ENCODE data around the gene SPI1.

SPI1 gene

DNA sequence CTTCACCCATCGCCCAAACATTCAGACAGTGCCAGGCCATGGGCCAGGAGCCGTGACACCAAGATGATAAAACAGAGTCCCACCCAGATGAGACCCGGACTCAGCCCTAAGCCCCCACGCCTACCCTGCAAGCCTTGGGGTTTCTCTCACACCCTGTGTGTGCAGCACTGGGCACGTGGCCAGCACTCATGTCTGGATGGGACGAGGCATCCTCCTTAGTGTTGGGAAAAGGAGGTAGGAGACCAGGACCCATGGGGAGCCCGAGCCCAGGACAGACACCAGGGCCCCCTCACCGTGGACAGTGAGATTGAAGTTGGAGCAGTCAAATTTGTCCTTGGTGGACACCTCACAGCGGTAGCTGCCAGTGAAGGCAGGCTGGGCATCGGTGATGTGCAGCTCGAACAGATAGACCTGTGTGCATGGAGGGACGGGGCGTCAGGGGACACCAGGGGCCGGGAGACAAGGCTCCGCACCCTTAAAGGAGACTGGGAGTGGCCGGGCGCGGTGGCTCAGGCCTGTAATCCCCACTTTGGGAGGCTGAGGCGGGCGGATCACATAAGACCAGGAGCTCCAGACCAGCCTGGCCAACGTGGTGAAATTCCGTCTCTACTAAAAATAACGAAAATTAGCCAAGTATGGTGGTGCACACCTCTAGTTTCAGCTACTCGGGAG is 30.1 kb downstream of the SPI1 start:
- Histone ChIP-seq H3K4me3 (ENCODE audit: low read depth in 1 of 2, low read length in 1 of 2) (no peak overlapping the region), H3K9me3 (no peaks in the 10 kb centered on the region), H3K4me1 (ENCODE audit: control insufficient read depth in 1 of 2, insufficient read depth in 1 of 2, low read depth in 1 of 2, low read length in 1 of 2) (peaks cover 0 to 4% of the 10 kb centered on the region in 2 experiments), H3K27me3 (no peaks in the 10 kb centered on the region), H3K27ac (no peak overlapping the region), H3K36me3 (peaks cover 92% of the 10 kb centered on the region)
- TF ChIP-seq, protein P1, sequence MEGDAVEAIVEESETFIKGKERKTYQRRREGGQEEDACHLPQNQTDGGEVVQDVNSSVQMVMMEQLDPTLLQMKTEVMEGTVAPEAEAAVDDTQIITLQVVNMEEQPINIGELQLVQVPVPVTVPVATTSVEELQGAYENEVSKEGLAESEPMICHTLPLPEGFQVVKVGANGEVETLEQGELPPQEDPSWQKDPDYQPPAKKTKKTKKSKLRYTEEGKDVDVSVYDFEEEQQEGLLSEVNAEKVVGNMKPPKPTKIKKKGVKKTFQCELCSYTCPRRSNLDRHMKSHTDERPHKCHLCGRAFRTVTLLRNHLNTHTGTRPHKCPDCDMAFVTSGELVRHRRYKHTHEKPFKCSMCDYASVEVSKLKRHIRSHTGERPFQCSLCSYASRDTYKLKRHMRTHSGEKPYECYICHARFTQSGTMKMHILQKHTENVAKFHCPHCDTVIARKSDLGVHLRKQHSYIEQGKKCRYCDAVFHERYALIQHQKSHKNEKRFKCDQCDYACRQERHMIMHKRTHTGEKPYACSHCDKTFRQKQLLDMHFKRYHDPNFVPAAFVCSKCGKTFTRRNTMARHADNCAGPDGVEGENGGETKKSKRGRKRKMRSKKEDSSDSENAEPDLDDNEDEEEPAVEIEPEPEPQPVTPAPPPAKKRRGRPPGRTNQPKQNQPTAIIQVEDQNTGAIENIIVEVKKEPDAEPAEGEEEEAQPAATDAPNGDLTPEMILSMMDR (IDR thresholded peaks at IDR 0.05): no peak

DNA sequence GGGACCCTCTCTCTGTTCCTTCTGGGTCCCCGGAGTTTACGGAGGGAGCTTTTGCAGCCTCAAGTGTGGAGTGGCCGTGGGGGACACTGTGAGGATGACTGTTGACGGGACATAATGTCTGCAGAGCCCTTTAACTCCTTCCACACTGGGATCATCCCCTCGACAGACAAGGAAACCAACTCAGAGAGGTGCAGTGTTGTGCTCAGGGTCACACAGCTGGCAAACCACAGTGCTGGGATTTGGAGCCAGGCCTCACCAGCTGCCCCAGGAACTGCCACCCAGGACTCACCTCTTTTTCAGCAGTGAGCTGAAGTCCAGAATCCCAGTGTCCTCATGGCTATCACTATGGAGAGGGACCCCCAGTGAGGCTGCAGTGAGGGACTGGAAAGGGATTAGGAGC is 31.2 kb downstream of the SPI1 start:
- Histone ChIP-seq H3K9me3 (no peaks in the 10 kb centered on the region), H3K4me3 (ENCODE audit: low read depth in 1 of 2, low read length in 1 of 2) (no peak overlapping the region), H3K4me1 (ENCODE audit: control insufficient read depth in 1 of 2, insufficient read depth in 1 of 2, low read depth in 1 of 2, low read length in 1 of 2) (peaks cover 0 to 4% of the 10 kb centered on the region in 2 experiments), H3K27me3 (no peaks in the 10 kb centered on the region), H3K27ac (no peak overlapping the region), H3K36me3 (peaks cover 92% of the 10 kb centered on the region)
- TF ChIP-seq, protein P1 (IDR thresholded peaks at IDR 0.05): no peak

DNA sequence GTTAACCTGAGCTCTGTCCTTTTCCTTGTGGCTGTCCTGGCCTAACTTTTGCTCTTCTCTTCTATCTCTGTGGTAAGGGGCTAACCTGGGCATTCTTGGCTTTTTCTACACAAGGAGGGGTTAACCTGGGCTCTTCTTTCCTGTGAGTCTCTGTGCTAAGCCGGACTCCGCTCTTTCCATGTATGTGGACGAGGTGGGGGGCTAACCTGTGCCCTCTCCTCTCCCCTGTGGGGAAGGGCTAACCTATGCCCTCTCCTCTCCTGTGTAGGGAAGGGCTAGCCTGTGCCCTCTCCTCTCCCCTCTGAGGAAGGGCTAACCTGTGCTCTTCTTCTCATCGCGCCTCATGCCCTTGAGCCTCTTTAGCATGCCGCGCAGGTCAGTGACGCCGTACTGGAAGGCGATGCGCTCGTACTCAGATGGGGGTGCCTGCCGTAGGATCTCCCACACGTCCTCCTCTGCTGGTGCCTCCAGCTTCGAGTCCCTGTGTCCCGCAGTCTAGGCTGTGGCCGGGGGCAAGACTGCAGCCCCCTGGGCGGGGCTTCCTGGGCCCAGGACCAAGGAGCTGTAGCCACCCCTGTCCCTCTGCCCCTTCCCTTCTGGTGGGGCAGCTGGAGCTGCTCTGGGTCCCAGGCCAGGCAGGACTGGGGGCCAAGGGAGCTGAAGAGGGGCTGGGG is 32.3 kb downstream of the SPI1 start:
- H3K9me3 ChIP-seq: no peaks in the 10 kb centered on the region
- no peaks in the 10 kb centered on the region for H3K27me3 ChIP-seq
- H3K4me1 ChIP-seq (ENCODE audit: control insufficient read depth in 1 of 2, insufficient read depth in 1 of 2, low read depth in 1 of 2, low read length in 1 of 2): peaks cover 0 to 4% of the 10 kb centered on the region in 2 experiments
- peaks cover 88% of the 10 kb centered on the region for H3K36me3 ChIP-seq
- no peak overlapping the region for H3K27ac ChIP-seq
- no peak overlapping the region for H3K4me3 ChIP-seq (ENCODE audit: low read depth in 1 of 2, low read length in 1 of 2)
- TF ChIP-seq, protein P1 (IDR thresholded peaks at IDR 0.05): no peak

DNA sequence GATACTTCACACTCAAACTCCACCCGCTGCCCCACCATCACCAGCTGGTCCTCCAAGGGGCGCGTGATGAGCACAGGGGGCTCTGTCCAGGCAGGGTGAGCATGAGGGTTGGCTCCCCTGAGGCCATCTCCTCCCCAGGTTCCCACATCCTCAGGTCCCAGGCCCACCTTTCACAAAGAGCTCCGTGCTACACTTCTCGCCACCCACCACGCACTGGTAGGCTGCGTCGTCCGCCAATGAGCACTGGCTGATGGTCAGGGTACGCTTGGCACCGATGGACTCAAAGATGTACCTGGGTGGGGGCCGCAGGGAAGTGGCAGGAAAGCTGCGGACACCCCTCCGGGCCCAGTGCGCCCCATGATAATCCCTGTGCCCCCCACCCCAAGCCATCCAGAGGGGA is 35.5 kb downstream of the SPI1 start:
- Histone ChIP-seq H3K4me3 (ENCODE audit: low read depth in 1 of 2, low read length in 1 of 2) (no peak overlapping the region), H3K27me3 (no peaks in the 10 kb centered on the region), H3K36me3 (peaks cover 88% of the 10 kb centered on the region), H3K4me1 (ENCODE audit: control insufficient read depth in 1 of 2, insufficient read depth in 1 of 2, low read depth in 1 of 2, low read length in 1 of 2) (no peaks in the 10 kb centered on the region), H3K9me3 (no peaks in the 10 kb centered on the region), H3K27ac (no peak overlapping the region)
- TF ChIP-seq, protein P1 (IDR thresholded peaks at IDR 0.05): no peak

DNA sequence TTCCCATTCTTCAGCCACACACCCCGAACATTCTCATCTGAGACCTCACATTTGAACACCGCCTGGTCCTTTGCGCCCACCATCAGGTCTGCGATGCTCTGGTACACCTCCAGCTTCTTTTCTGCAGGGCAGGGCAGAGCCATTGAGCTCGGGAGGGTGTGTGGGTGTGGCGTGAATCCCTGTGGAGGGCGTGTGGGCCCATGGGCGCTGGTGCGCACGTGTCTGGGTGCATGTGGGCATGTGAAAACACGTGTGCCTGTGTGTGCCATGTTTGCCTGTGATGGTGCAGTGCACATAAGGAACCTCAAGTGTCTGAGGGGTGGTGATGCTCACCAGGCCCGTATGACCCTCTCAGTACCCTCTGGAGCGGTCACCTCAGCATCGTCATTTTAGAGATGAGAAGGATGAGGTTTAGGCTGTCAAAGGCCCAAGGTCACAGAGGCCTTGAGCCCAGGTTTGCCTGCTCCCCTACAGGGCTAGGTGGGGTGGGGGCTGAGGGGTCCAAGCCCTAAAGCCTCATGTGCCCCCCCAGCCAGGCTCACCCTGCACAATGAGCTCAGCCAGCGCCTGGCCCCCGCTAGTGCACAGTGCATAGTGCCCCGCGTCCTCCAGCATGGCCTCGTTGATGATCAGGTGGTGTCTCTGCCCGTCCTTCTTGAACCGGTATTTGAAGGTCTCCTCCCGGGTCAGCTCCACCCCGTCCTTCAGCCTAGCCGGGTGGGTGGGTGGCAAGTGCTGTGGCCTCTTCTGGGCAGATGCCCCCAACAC is 36.1 kb downstream of the SPI1 start:
- Histone ChIP-seq H3K27me3 (no peaks in the 10 kb centered on the region), H3K27ac (no peak overlapping the region), H3K9me3 (no peaks in the 10 kb centered on the region), H3K4me1 (ENCODE audit: control insufficient read depth in 1 of 2, insufficient read depth in 1 of 2, low read depth in 1 of 2, low read length in 1 of 2) (no peaks in the 10 kb centered on the region), H3K36me3 (peaks cover 87% of the 10 kb centered on the region), H3K4me3 (ENCODE audit: low read depth in 1 of 2, low read length in 1 of 2) (no peak overlapping the region)
- TF ChIP-seq, protein P1 (IDR thresholded peaks at IDR 0.05): no peak
